Natural killer cell treated with Interleukin-12 subunit alpha and Interleukin-12 subunit beta and Interleukin-15 and Interleukin-18, amount 100 ng/mL, for 72 hours (primary cell): ENCODE measurements around the gene ACTC1. TPM values are rescaled to one million over a fixed set of nuclear protein-coding genes. Genes with fewer than 3 reads are reported as not detected.

Experiments used
- ATAC-seq, 2 donors: fragments of 150-1000 bp; cut with Tn5 transposase in 1 of 2; sonication (Bioruptor Pico), chemical (Tn5 transposase) in 1 of 2; 2 replicates each; pipeline ENCODE4 v1.10.0; 2021
- DNase-seq: peaks from one replicate; pipeline ENCODE4 v3.0.0; 2022; ENCODE audit warnings: low spot score
- H3K27ac Mint-ChIP-seq, 2 donors: 1 replicate in 1 of 2; 2 replicates in 1 of 2; pipeline ENCODE4 v1.8.0; 2022; ENCODE audit warnings: mixed read lengths in 2 of 2, mild to moderate bottlenecking in 1 of 2, moderate library complexity in 1 of 2
- H3K27me3 Mint-ChIP-seq, 2 donors: 1 replicate in 1 of 2; 2 replicates in 1 of 2; pipeline ENCODE4 v1.8.0; 2022; ENCODE audit warnings: mixed read lengths in 2 of 2
- H3K36me3 Mint-ChIP-seq: one replicate; pipeline ENCODE4 v1.8.0; 2022; ENCODE audit warnings: mixed read lengths
- H3K4me1 Mint-ChIP-seq, 2 donors: 1 replicate in 1 of 2; 2 replicates in 1 of 2; pipeline ENCODE4 v1.8.0; 2022; ENCODE audit warnings: low read depth in 2 of 2, mixed read lengths in 2 of 2, mild to moderate bottlenecking in 1 of 2
- H3K4me3 Mint-ChIP-seq: one replicate; pipeline ENCODE4 v1.8.0; 2022; ENCODE audit warnings: mixed read lengths
- H3K9me3 Mint-ChIP-seq: 2 replicates; pipeline ENCODE4 v1.8.0; 2022; ENCODE audit warnings: mixed read lengths
- total RNA-seq, 2 donors: library from RNA; stranded (reverse); gene quantifications; one replicate each; pipeline ENCODE4 v1.2.3, GENCODE V29; 2022

ACTC1 gene
- total RNA-seq, 2 donors from 2014 or later = not detected

GRCh38 chr15:34793071-34793470 is 2.3 kb downstream of the ACTC1 start:
- ATAC-seq (no peak), DNase-seq (no peak)
- peaks cover 41 to 74% of the 10 kb centered on the region in 2 donors for H3K27me3 Mint-ChIP-seq
- no peaks in the 10 kb centered on the region for H3K36me3 Mint-ChIP-seq
- H3K4me3 Mint-ChIP-seq = no peak overlapping the region
- H3K4me1 Mint-ChIP-seq = no peaks in the 10 kb centered on the region
- H3K9me3 Mint-ChIP-seq = no peaks in the 10 kb centered on the region
- H3K27ac Mint-ChIP-seq = no peak overlapping the region

DNA sequence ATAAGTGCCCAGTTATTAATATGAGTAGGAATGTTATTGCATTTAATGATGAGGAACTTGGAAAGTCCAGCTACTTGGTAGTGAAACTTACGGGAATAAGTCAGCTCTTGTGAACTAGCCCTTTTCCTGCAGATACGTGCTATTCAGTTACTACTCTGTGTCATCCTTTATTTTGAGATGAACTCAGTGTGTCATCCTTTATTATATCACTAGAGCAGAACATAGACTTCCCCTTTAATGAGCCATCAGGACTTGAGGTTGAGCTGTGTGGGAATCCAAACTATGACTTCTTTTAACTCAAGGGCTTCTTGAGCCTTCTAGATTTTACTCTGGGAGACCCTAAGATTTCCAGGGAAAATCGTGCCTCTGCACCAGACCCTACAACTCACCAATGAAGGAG is 3.6 kb downstream of the ACTC1 start:
- no peaks in the 10 kb centered on the region for H3K36me3 Mint-ChIP-seq
- ATAC-seq (no peak), DNase-seq (no peak)
- peaks cover 40 to 63% of the 10 kb centered on the region in 2 donors for H3K27me3 Mint-ChIP-seq
- H3K4me1 Mint-ChIP-seq = no peaks in the 10 kb centered on the region
- no peak overlapping the region for H3K4me3 Mint-ChIP-seq
- no peaks in the 10 kb centered on the region for H3K9me3 Mint-ChIP-seq
- no peak overlapping the region for H3K27ac Mint-ChIP-seq

DNA sequence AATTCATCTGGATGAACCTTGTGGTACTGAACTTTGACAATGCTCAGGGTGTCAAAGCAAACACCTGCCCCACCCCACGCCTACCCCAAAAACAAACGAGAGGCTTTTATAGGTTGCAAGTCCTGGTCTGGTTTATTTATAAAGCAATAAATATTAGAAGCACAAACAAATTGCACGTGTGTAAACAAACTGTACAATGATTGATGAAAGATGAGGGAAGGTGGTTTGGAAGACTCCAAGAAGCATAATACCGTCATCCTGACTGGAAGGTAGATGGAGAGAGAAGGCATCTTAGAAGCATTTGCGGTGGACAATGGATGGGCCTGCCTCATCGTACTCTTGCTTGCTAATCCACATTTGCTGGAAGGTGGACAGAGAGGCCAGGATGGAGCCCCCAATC is 5.2 kb downstream of the ACTC1 start:
- no peaks in the 10 kb centered on the region for H3K4me1 Mint-ChIP-seq
- H3K9me3 Mint-ChIP-seq = no peaks in the 10 kb centered on the region
- ATAC-seq = no peak
- no peaks in the 10 kb centered on the region for H3K36me3 Mint-ChIP-seq
- no peak overlapping the region for H3K27ac Mint-ChIP-seq
- no peak for DNase-seq
- H3K27me3 Mint-ChIP-seq = peaks cover 39 to 65% of the 10 kb centered on the region in 2 donors
- H3K4me3 Mint-ChIP-seq = no peak overlapping the region

DNA sequence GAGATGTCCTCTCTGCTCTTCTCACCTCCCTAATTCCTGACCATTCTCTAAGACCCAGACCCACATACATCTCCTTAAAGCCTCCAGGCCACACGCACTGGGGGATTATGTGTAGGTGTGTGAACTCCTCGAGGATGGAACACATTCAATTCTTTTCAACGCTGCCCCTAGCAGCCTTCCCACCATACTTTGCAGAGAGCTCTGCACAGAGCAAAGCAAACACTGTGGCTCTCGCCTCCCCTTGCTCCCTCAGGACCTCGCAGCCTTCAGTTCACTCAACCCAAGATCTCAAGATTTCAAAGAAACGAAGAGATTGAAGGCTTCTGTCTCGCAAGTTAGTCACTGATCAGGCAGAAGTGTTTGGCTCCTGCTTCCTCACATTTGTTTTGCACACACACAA is 6.0 kb downstream of the ACTC1 start:
- Mint-ChIP-seq H3K27me3 (peaks cover 37 to 66% of the 10 kb centered on the region in 2 donors), H3K9me3 (no peaks in the 10 kb centered on the region)
- no peak for ATAC-seq

GRCh38 chr15:34786206-34786605 is 9.1 kb downstream of the ACTC1 start:
- Mint-ChIP-seq H3K4me3 (no peak overlapping the region), H3K27me3 (peaks cover 33 to 67% of the 10 kb centered on the region in 2 donors), H3K36me3 (no peaks in the 10 kb centered on the region), H3K4me1 (no peaks in the 10 kb centered on the region), H3K9me3 (peaks cover 3% of the 10 kb centered on the region), H3K27ac (no peak overlapping the region)
- DNase-seq (no peak), ATAC-seq (no peak)

More for the DNA sequence above, 6.0 kb downstream of the ACTC1 start:
- Mint-ChIP-seq H3K27ac (no peak overlapping the region), H3K4me3 (no peak overlapping the region), H3K4me1 (no peaks in the 10 kb centered on the region), H3K36me3 (no peaks in the 10 kb centered on the region)
- DNase-seq = no peak

DNA sequence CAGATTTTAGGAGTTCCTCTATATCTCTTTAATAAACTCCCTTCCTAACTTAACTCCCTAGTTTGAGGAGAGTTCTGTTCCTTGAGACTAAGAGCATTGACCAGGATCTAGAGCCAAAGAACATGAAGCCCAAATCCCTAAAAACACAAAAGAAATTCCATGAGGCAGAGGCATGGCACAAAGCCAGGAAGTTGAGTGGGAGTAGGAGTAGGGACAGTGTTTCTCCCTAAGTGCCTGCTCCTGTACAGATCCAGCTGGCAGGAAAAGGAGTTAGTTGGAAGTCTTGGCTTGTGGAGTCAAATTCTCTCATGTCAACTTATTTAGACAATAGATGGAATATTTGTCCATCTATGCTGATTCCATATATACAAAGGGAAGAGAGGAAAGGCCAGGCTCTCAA is 11.4 kb downstream of the ACTC1 start:
- no peaks in the 10 kb centered on the region for H3K4me1 Mint-ChIP-seq
- ATAC-seq (no peak), DNase-seq (no peak)
- H3K27ac Mint-ChIP-seq = no peak overlapping the region
- peaks cover 29 to 55% of the 10 kb centered on the region in 2 donors for H3K27me3 Mint-ChIP-seq
- peaks cover 3% of the 10 kb centered on the region for H3K9me3 Mint-ChIP-seq
- H3K36me3 Mint-ChIP-seq = no peaks in the 10 kb centered on the region
- H3K4me3 Mint-ChIP-seq = no peak overlapping the region

DNA sequence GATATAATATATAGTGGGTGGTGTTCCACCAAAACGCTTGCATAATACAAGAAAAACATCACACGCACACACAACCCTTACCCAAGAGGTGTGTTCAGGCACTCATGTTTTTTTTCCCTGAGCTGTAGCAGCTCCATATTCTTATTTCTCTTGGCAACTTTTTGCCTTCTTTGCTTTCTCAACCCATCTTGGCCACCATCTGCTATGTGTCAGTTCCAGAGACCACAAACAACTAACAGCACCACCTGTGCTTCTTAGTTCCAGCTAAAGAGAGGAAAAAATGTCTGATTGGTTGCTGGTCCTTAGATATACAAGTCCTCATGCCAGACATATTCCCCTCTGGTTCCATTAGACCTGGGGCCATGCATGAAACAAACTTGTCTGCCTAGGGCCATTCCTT is 11.9 kb downstream of the ACTC1 start:
- H3K4me1 Mint-ChIP-seq = no peaks in the 10 kb centered on the region
- H3K9me3 Mint-ChIP-seq = peaks cover 3% of the 10 kb centered on the region
- H3K27ac Mint-ChIP-seq = no peak overlapping the region
- no peaks in the 10 kb centered on the region for H3K36me3 Mint-ChIP-seq
- no peak for ATAC-seq
- H3K4me3 Mint-ChIP-seq = no peak overlapping the region
- H3K27me3 Mint-ChIP-seq = peaks cover 29 to 54% of the 10 kb centered on the region in 2 donors
- DNase-seq = no peak

DNA sequence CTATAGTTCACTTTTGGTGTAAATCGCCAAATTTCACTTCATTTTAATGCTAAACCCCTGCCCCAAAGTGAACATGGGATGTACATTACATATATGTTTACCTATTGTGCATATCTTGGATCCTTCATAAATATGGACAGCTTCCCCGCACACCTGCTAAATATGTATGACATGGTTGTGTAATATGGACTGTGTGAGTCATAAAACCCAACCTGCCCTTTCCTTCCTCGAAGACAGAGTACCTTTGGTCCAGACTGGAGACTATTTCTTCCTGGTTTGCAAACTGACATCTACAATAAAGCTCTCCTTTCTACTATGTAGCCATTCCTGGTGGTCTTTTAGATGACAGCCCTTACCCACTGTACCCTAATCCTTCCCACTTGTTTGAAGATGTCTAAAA is 12.4 kb downstream of the ACTC1 start:
- ATAC-seq = no peak
- DNase-seq = no peak
- Mint-ChIP-seq H3K27ac (no peak overlapping the region), H3K36me3 (no peaks in the 10 kb centered on the region), H3K9me3 (peaks cover 3% of the 10 kb centered on the region), H3K4me1 (no peaks in the 10 kb centered on the region), H3K27me3 (peaks cover 29 to 54% of the 10 kb centered on the region in 2 donors), H3K4me3 (no peak overlapping the region)

GRCh38 chr15:34780725-34781124 is 14.6 kb downstream of the ACTC1 start:
- Mint-ChIP-seq H3K27me3 (peaks cover 29 to 55% of the 10 kb centered on the region in 2 donors), H3K9me3 (peaks cover 3% of the 10 kb centered on the region), H3K36me3 (no peaks in the 10 kb centered on the region), H3K4me1 (no peaks in the 10 kb centered on the region), H3K4me3 (no peak overlapping the region), H3K27ac (no peak overlapping the region)
- DNase-seq (no peak), ATAC-seq (no peak)

DNA sequence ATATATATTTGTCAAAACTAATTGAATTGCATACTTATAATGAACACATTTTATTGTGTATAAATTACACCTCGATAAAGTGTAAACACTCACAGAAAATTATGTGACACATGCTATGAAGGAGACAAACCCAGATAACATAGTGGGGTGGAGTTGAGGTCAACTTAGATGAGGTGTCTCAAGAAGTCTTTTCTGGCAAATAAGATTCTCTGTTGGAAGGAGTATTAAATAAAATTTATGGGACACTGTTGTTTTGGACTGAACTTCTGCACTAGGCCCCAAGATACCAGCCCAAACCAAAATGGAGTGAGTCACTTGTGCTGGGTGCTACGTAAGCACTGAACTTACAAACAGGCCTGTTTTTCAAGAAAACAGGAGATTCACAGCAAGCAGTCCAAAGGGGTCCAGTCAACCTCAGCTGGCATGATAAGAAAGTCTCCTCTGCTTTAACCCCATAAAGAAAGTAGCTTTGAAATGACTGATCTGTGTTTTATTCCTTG is 18.7 kb downstream of the ACTC1 start:
- ATAC-seq (no peak), DNase-seq (no peak)
- Mint-ChIP-seq H3K36me3 (no peaks in the 10 kb centered on the region), H3K27me3 (peaks cover 23 to 30% of the 10 kb centered on the region in 2 donors), H3K4me1 (no peaks in the 10 kb centered on the region), H3K9me3 (peaks cover under 1% of the 10 kb centered on the region), H3K27ac (no peak overlapping the region), H3K4me3 (no peak overlapping the region)

GRCh38 chr15:34773917-34774316 is 21.4 kb downstream of the ACTC1 start:
- no peak overlapping the region for H3K4me3 Mint-ChIP-seq
- H3K4me1 Mint-ChIP-seq = no peaks in the 10 kb centered on the region
- no peak for DNase-seq
- no peak for ATAC-seq
- no peak overlapping the region for H3K27ac Mint-ChIP-seq
- H3K9me3 Mint-ChIP-seq = no peaks in the 10 kb centered on the region
- H3K27me3 Mint-ChIP-seq = peaks cover 30 to 47% of the 10 kb centered on the region in 2 donors
- H3K36me3 Mint-ChIP-seq = no peaks in the 10 kb centered on the region

- peaks cover 32 to 56% of the 10 kb centered on the region in 2 donors for H3K27me3 Mint-ChIP-seq
- H3K4me1 Mint-ChIP-seq = no peaks in the 10 kb centered on the region
- H3K27ac Mint-ChIP-seq = no peak overlapping the region
- H3K4me3 Mint-ChIP-seq = no peak overlapping the region
- H3K36me3 Mint-ChIP-seq = no peaks in the 10 kb centered on the region
- ATAC-seq (no peak), DNase-seq (no peak)
- no peaks in the 10 kb centered on the region for H3K9me3 Mint-ChIP-seq
Observed at GRCh38 chr15:34773013-34773412, 22.3 kb downstream of the ACTC1 start.

DNA sequence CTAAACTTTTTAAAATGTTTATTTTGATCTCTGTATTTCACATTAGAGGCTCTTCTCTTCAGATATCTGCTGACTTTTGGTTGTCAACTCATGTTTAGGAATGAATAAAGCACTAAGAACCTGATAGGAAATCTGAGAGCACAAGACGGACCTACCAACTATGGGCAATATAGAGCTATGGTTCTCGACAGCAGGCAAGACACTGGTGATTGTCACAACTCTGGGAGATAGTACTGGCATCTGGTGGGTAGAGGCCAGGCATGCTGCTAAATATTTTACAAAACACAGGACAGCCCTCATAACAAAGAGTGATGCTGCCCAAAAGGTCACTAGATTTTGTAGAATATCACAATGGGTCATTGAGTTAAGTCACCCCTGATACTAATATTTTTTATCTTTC is 23.0 kb downstream of the ACTC1 start:
- Mint-ChIP-seq H3K36me3 (no peaks in the 10 kb centered on the region), H3K4me1 (no peaks in the 10 kb centered on the region), H3K27ac (no peak overlapping the region), H3K4me3 (no peak overlapping the region), H3K27me3 (peaks cover 32 to 57% of the 10 kb centered on the region in 2 donors), H3K9me3 (no peaks in the 10 kb centered on the region)
- no peak for DNase-seq
- no peak for ATAC-seq

GRCh38 chr15:34769711-34770110 is 25.6 kb downstream of the ACTC1 start:
- no peaks in the 10 kb centered on the region for H3K4me1 Mint-ChIP-seq
- no peaks in the 10 kb centered on the region for H3K36me3 Mint-ChIP-seq
- no peak for DNase-seq
- peaks cover 28 to 50% of the 10 kb centered on the region in 2 donors for H3K27me3 Mint-ChIP-seq
- ATAC-seq = no peak
- H3K9me3 Mint-ChIP-seq = no peaks in the 10 kb centered on the region
- H3K27ac Mint-ChIP-seq = no peak overlapping the region
- H3K4me3 Mint-ChIP-seq = no peak overlapping the region

DNA sequence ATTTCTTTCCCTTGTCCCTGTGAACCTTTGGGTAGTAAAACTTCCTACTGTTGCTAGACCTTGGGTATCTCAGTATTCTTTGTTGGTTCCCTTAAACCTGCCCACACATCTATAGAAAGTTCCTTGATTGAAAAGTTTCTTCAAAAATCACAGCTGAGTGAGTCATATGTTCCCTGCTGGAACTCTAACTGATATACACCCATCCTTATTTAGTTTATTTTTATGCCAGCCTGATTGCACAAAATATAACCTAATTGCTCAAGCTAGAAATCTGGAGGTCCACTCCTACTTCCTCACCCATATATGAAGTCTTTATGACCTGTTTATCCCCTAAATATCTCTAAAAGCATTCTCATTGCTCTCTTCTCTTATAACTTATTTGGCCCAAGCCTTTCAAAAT is 26.8 kb downstream of the ACTC1 start:
- Mint-ChIP-seq H3K27ac (no peak overlapping the region), H3K27me3 (peaks cover 24 to 51% of the 10 kb centered on the region in 2 donors), H3K4me1 (no peaks in the 10 kb centered on the region), H3K9me3 (no peaks in the 10 kb centered on the region), H3K4me3 (no peak overlapping the region), H3K36me3 (no peaks in the 10 kb centered on the region)
- ATAC-seq = no peak
- no peak for DNase-seq
